ENCODE results near the gene SPATA7. TPM values are rescaled to one million over a fixed set of nuclear protein-coding genes. Genes with fewer than 3 reads are reported as not detected.

SPATA7 gene
- total and polyA plus RNA-seq, 12 donors = 10.1 to 34.1 (median 15.0) TPM

DNA sequence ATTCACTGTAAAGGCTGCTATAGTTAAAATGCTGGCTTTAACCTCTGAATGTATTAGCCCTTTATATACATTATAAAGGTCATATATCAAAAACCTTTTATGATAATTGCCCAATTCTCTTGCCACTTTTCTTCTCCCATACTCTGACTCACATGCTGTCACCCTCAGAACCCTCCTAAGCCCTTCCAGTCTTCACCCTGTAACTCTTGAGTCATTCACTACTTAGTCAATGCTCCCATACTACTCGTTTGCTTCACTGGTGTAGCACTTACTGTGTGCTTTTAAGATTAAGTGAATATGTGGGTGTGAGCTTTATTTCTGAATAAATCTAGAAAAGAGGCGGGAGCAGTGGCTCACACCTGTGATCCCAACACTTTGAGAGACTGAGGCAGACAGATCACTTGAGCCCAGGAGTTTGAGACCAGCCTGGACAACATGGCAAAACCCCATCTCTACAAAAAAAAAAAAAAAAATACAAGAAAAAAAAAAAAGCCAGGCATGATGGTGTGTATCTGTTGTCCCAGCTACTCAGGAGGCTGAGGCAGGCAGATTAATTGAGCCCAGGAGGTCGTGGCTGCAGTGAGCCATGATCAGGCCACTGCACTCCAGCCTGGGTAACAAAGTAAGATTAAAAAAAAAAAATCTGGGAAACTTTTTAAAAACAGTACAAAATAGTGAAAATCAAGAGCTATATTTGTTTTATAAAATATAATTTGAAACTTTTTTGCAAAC lies 37.6 kb downstream of the SPATA7 start:
- Histone ChIP-seq H3K36me3 (replicated peaks in 1 of 2) (peaks cover 0 to 5% of the 10 kb centered on the region in 2 donors), H3K4me3 (no peak overlapping the region), H3K9me3 (replicated peaks in 1 of 3) (no peaks in the 10 kb centered on the region), H3K27ac (no peak overlapping the region), H3K4me1 (replicated peaks in 1 of 2) (no peaks in the 10 kb centered on the region), H3K27me3 (no peaks in the 10 kb centered on the region)
- no peak for DNase-seq
- TF ChIP-seq, protein P1, sequence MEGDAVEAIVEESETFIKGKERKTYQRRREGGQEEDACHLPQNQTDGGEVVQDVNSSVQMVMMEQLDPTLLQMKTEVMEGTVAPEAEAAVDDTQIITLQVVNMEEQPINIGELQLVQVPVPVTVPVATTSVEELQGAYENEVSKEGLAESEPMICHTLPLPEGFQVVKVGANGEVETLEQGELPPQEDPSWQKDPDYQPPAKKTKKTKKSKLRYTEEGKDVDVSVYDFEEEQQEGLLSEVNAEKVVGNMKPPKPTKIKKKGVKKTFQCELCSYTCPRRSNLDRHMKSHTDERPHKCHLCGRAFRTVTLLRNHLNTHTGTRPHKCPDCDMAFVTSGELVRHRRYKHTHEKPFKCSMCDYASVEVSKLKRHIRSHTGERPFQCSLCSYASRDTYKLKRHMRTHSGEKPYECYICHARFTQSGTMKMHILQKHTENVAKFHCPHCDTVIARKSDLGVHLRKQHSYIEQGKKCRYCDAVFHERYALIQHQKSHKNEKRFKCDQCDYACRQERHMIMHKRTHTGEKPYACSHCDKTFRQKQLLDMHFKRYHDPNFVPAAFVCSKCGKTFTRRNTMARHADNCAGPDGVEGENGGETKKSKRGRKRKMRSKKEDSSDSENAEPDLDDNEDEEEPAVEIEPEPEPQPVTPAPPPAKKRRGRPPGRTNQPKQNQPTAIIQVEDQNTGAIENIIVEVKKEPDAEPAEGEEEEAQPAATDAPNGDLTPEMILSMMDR (IDR thresholded peaks at IDR 0.05) = no peak
- 77 to 89% (median 78%) methylated on average over 3 of the region's 3 CpGs for WGBS, 4 donors
- intact Hi-C loops (cut with DNase I) = no loop called here

DNA sequence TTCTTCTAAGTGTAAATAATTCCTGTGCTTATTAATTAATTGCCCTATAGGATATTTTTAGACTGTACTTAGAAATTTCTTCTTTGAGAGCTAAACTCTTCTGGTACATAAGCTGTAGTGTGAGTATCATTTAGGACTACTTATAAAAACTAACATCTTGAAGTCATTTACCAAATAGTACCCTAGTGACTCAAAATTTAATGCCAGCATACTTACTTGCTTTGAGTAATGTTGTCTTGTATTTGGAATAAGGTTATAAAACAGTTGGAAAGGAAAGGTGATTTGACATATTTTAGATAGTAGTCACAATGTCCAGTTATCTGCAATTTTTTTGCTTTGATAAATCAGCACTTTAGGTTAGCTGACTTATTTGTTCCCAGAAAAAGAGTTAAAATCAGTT lies 39.1 kb downstream of the SPATA7 start:
- no peak for DNase-seq
- H3K27ac ChIP-seq = no peak overlapping the region
- no peaks in the 10 kb centered on the region for H3K27me3 ChIP-seq
- no peaks in the 10 kb centered on the region for H3K4me1 ChIP-seq (replicated peaks in 1 of 2)
- peaks cover 0 to 5% of the 10 kb centered on the region in 2 donors for H3K36me3 ChIP-seq (replicated peaks in 1 of 2)
- H3K4me3 ChIP-seq = no peak overlapping the region
- TF ChIP-seq POLR2A (IDR thresholded peaks at IDR 0.05) = no peak
- TF ChIP-seq, protein P1 (IDR thresholded peaks at IDR 0.05) = no peak
- H3K9me3 ChIP-seq (replicated peaks in 1 of 3) = no peaks in the 10 kb centered on the region
- intact Hi-C loops (cut with DNase I) = no loop called here

DNA sequence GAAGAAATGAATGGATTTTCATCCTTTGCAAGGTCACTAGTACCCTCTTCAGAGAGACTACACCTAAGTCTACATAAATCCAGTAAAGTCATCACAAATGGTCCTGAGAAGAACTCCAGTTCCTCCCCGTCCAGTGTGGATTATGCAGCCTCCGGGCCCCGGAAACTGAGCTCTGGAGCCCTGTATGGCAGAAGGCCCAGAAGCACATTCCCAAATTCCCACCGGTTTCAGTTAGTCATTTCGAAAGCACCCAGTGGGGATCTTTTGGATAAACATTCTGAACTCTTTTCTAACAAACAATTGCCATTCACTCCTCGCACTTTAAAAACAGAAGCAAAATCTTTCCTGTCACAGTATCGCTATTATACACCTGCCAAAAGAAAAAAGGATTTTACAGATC lies 40.8 kb downstream of the SPATA7 start:
- intact Hi-C loops (cut with DNase I) = no loop called here
- 89 to 95% (median 93%) methylated on average over 7 of the region's 7 CpGs for WGBS, 4 donors

DNA sequence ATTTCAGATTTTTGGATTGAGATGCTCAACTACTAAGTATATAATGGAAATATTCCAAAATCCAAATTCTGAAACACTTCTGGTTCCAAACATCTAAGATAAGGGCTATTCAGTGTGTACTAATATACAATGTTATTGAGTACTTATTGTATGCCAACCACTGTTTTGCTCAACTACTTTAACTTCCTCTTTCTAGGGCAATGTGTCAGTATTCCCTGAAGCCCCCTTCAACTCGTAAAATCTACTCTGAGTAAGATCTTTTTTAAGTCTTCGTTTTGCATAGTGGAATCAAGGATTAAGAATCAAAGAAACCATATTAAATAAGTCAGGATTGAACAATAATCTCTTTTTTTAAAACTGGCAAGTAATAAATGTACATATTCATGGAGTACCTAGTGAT lies 45.5 kb downstream of the SPATA7 start:
- no peaks in the 10 kb centered on the region for H3K4me1 ChIP-seq (replicated peaks in 1 of 2)
- intact Hi-C loops (cut with DNase I) = no loop called here
- H3K27ac ChIP-seq = no peak overlapping the region
- WGBS, 4 donors = 88 to 98% (median 95%) methylated on average over 2 of the region's 2 CpGs
- no peak for DNase-seq
- no peaks in the 10 kb centered on the region for H3K27me3 ChIP-seq
- TF ChIP-seq, protein P1 (IDR thresholded peaks at IDR 0.05) = no peak
- TF ChIP-seq POLR2A (IDR thresholded peaks at IDR 0.05) = no peak
- H3K9me3 ChIP-seq (replicated peaks in 1 of 3) = no peaks in the 10 kb centered on the region
- H3K4me3 ChIP-seq = no peak overlapping the region
- H3K36me3 ChIP-seq (replicated peaks in 1 of 2) = no peaks in the 10 kb centered on the region

More for the DNA sequence above, 40.8 kb downstream of the SPATA7 start:
- no peak for DNase-seq
- Histone ChIP-seq H3K27ac (no peak overlapping the region), H3K4me1 (replicated peaks in 1 of 2) (no peaks in the 10 kb centered on the region), H3K27me3 (no peaks in the 10 kb centered on the region), H3K36me3 (replicated peaks in 1 of 2) (no peaks in the 10 kb centered on the region), H3K4me3 (no peak overlapping the region), H3K9me3 (replicated peaks in 1 of 3) (no peaks in the 10 kb centered on the region)
- TF ChIP-seq POLR2A (IDR thresholded peaks at IDR 0.05) = no peak

DNA sequence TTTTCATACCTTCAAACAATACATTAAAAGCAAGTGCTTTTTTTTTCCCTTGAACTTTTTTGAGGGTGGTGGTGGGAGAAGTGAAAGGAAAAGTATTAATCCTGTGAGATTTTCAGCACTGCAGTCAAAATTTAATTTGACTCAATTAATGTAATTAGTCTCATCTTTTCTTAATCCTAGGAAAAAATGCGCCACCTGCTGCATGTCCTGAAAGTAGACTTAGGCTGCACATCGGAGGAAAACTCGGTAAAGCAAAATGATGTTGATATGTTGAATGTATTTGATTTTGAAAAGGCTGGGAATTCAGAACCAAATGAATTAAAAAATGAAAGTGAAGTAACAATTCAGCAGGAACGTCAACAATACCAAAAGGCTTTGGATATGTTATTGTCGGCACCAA lies 52.2 kb downstream of the SPATA7 start:
- Histone ChIP-seq H3K36me3 (replicated peaks in 1 of 2) (peaks cover 0 to 22% of the 10 kb centered on the region in 2 donors), H3K4me1 (replicated peaks in 1 of 2) (no peaks in the 10 kb centered on the region)

More for the DNA sequence above, 52.2 kb downstream of the SPATA7 start:
- WGBS, 4 donors = 90 to 95% (median 93%) methylated on average over 5 of the region's 5 CpGs
- Histone ChIP-seq H3K9me3 (replicated peaks in 1 of 3) (no peaks in the 10 kb centered on the region), H3K27ac (no peak overlapping the region), H3K27me3 (no peaks in the 10 kb centered on the region), H3K4me3 (no peak overlapping the region)
- intact Hi-C loops (cut with DNase I) = no loop called here
- no peak for DNase-seq
- no peak for TF ChIP-seq POLR2A (IDR thresholded peaks at IDR 0.05)
- TF ChIP-seq, protein P1 (IDR thresholded peaks at IDR 0.05) = peak in 3 of 6 experiments; percentile 7 to 17 (median 11)

Measured in adrenal gland (tissue), 12 donors.